GM12878 (cell line): Measurements from ENCODE around the gene DNMT3A. TPM values are rescaled to one million over a fixed set of nuclear protein-coding genes. Genes with fewer than 3 reads are reported as not detected.

ENCODE experiments used
- ATAC-seq: fragments of 200-7000 bp; cut with Tn5 transposase; 3 replicates; pipeline ENCODE4 v1.9.1; 2020; ENCODE audit warnings: mild to moderate bottlenecking, moderate library complexity
- BruUV-seq: library from RNA; stranded (reverse); fragments of 400-500 nt; replicated peaks from 2 replicates; lab custom pipeline; 2021; lab: Mats Ljungman, UMichigan
- CTCF ChIA-PET: fragments of 300-600 bp; sonication (Branson Sonifier 250); formaldehyde crosslinking; extraction: SDS; loops from one replicate; lab custom pipeline; 2021; ENCODE audit warnings: inconsistent platforms; lab: Yijun Ruan, JAX
- POLR2A ChIA-PET: fragments of 350-600 bp; formaldehyde crosslinking; extraction: SDS; loops from one replicate; lab custom pipeline; 2021; ENCODE audit warnings: inconsistent platforms; lab: Charles Lee
- RAD21 ChIA-PET: fragments of 300-600 bp; sonication (Branson Sonifier 250); formaldehyde crosslinking; loops from one replicate; lab custom pipeline; 2023; ENCODE audit warnings: antibody characterized with exemption; ENCODE audit not compliant: unreplicated experiment; lab: Charles Lee
- SMC1A ChIA-PET: fragments of 300-600 bp; sonication (Branson Sonifier 250); formaldehyde crosslinking; loops from one replicate; lab custom pipeline; 2023; ENCODE audit not compliant: unreplicated experiment, uncharacterized antibody; lab: Charles Lee
- DNase-seq: peaks from one replicate; pipeline ENCODE4 v3.0.0-alpha.2; 2011; ENCODE audit warnings: low read depth, low spot score
- FAIRE-seq: peaks from 3 replicates; lab custom pipeline; 2011; peaks lifted over from hg19 to GRCh38; lab: Jason Lieb, UNC
- H2AFZ ChIP-seq: 2 replicates; pipeline ENCODE4 v1.6.0; 2011; ENCODE audit warnings: low read depth, low read length, control low read depth; ENCODE audit not compliant: control insufficient read depth
- H3K27ac ChIP-seq: 2 replicates; pipeline ENCODE4 v1.5.1; 2011; ENCODE audit warnings: control low read depth; ENCODE audit not compliant: control insufficient read depth, insufficient read depth
- H3K27me3 ChIP-seq, 2 experiments: replicated peaks in 1 of 2; 2 replicates each; pipeline versions ENCODE4 v1.6.0 to v1.6.1; 2011; ENCODE audit warnings: low read length in 1 of 2; ENCODE audit not compliant: control insufficient read depth in 2 of 2, insufficient read depth in 2 of 2
- H3K36me3 ChIP-seq, 2 experiments: 2 replicates each; pipeline ENCODE4 v1.5.1; 2011; ENCODE audit warnings: low read length in 1 of 2; ENCODE audit not compliant: control insufficient read depth in 2 of 2, insufficient read depth in 2 of 2
- H3K4me1 ChIP-seq: 2 replicates; pipeline ENCODE4 v1.6.1; 2011; ENCODE audit warnings: mild to moderate bottlenecking, low read length, moderate library complexity, mixed read lengths; ENCODE audit not compliant: control insufficient read depth, insufficient read depth
- H3K4me2 ChIP-seq: 2 replicates; pipeline ENCODE4 v1.6.0; 2011; ENCODE audit warnings: control low read depth; ENCODE audit not compliant: control insufficient read depth, insufficient read depth
- H3K4me3 ChIP-seq: fragments of 200-600 bp; sonication (generic); 2 replicates; pipeline ENCODE4 v1.5.1; 2016
- H3K79me2 ChIP-seq: 2 replicates; pipeline ENCODE4 v1.6.0; 2011; ENCODE audit warnings: low read length; ENCODE audit not compliant: control insufficient read depth, insufficient read depth
- H3K9ac ChIP-seq: 2 replicates; pipeline ENCODE4 v1.8.0; 2011; ENCODE audit warnings: low read length, control low read depth, mixed read lengths; ENCODE audit not compliant: control insufficient read depth, insufficient read depth
- H3K9me3 ChIP-seq: replicated peaks from 3 replicates; pipeline ENCODE4 v1.5.1; 2011; ENCODE audit warnings: mild to moderate bottlenecking, low read length; ENCODE audit not compliant: control insufficient read depth, insufficient read depth
- H4K20me1 ChIP-seq: 2 replicates; pipeline ENCODE4 v1.6.0; 2011; ENCODE audit not compliant: control insufficient read depth, insufficient read depth
- ASH2L ChIP-seq: fragments of 300-600, 200-600 bp; sonication (generic); IDR thresholded peaks from 2 replicates; pipeline ENCODE4 v1.6.1; 2017; ENCODE audit warnings: low read depth, mild to moderate bottlenecking, borderline replicate concordance
- CREB1 ChIP-seq: IDR thresholded peaks from 2 replicates; pipeline ENCODE4 v1.6.1; 2012; ENCODE audit warnings: low read depth, mild to moderate bottlenecking, inconsistent platforms
- GATAD2B ChIP-seq: fragments of 450-650 bp; conservative IDR thresholded peaks from 2 replicates; pipeline ENCODE4 v1.6.1; 2017; ENCODE audit warnings: low read depth, mild to moderate bottlenecking, moderate library complexity
- HDAC2 ChIP-seq: fragments of 200-600 bp; sonication (generic); IDR thresholded peaks from 2 replicates; pipeline ENCODE4 v1.6.1; 2017
- PAX5 ChIP-seq: IDR thresholded peaks from 2 replicates; pipeline ENCODE4 v1.6.1; 2011; ENCODE audit warnings: low read depth, low read length, borderline replicate concordance
- RAD21 ChIP-seq: IDR thresholded peaks from 2 replicates; pipeline ENCODE4 v1.6.1; 2011; ENCODE audit warnings: mild to moderate bottlenecking, low read depth, low read length, moderate library complexity; ENCODE audit not compliant: insufficient read depth
- RBBP5 ChIP-seq: fragments of 200-600 bp; sonication (generic); conservative IDR thresholded peaks from 2 replicates; pipeline ENCODE4 v1.6.1; 2016
- ZNF207 ChIP-seq: fragments of 450-650 bp; IDR thresholded peaks from 2 replicates; pipeline ENCODE4 v1.6.1; 2014; ENCODE audit warnings: antibody characterized with exemption, mild to moderate bottlenecking, borderline replicate concordance
- ZNF274 ChIP-seq: IDR thresholded peaks from one replicate; pipeline ENCODE4 v1.8.0; 2011; ENCODE audit not compliant: insufficient read length, insufficient read depth
- WGBS: methylation state at CpG from one replicate; pipeline ENCODE4 v1.1.6; 2016; ENCODE audit warnings: low lambda C conversion rate; ENCODE audit not compliant: insufficient replicate concordance, insufficient coverage; ENCODE audit errors: missing lambda C conversion rate; 5-methylcytosine and 5-hydroxymethylcytosine counted together
- in situ Hi-C: fragments of 300-500 bp; cut with MboI; formaldehyde crosslinking; loops from 9 replicates; pipeline ENCODE4 v1.14.3; 2018; ENCODE audit warnings: mixed read lengths
- intact Hi-C: fragments of 100-400 bp; cut with micrococcal nuclease; formaldehyde crosslinking; loops from one replicate; pipeline ENCODE4 v1.14.2; 2022; ENCODE audit not compliant: unreplicated experiment
- polyA plus RNA-seq, 11 experiments: library from polyadenylated mRNA; depleted of rRNA in 4 of 11; unstranded in 6 of 11; stranded (reverse) in 5 of 11; fragments of >200 nt; fragmentation: Nextera tagmentation in 4 of 11; fragmentation: Illumina TruSeq in 1 of 11; extraction: Ambion mirVana in 4 of 11; extraction: Trizol in 1 of 11; gene quantifications; 1 replicate in 1 of 11; 2 replicates in 10 of 11; pipeline versions ENCODE4 v1.2.1 to v1.2.3, GENCODE V29; 2011 to 2016; ENCODE audit warnings: inconsistent platforms in 2 of 11, missing spikeins in 2 of 11, low read depth in 1 of 11
- total RNA-seq, 4 experiments: library from RNA; depleted of rRNA in 3 of 4; stranded (reverse); fragments of >200 nt in 3 of 4; fragmentation: Illumina TruSeq in 1 of 4; extraction: Trizol in 1 of 4; gene quantifications; 2 replicates each; pipeline versions ENCODE4 v1.2.1 to v1.2.3, GENCODE V29; 2013 to 2021
- TF ChIP-seq, protein P1 (sequence below): fragments of 450-650 bp; IDR thresholded peaks from 2 replicates; pipeline ENCODE4 v1.6.1; 2017; ENCODE audit warnings: mild to moderate bottlenecking, moderate library complexity
- TF ChIP-seq, protein P2 (sequence below): fragments of 150-350 bp; IDR thresholded peaks from 2 replicates; pipeline ENCODE4 v1.6.1; 2016; ENCODE audit warnings: low read depth, low read length
- TF ChIP-seq, protein P3 (sequence below): fragments of 450-650 bp; formaldehyde crosslinking; IDR thresholded peaks from 2 replicates; pipeline ENCODE4 v1.4.0; 2022; ENCODE audit warnings: mild to moderate bottlenecking, moderate library complexity

The DNMT3A gene
- total and polyA plus RNA-seq, 10 of the 15 experiments (the other 5 are each of a cell fraction or from before 2014, with no cell fraction given), result 7.4 to 51.6 (median 17.4) TPM

DNA sequence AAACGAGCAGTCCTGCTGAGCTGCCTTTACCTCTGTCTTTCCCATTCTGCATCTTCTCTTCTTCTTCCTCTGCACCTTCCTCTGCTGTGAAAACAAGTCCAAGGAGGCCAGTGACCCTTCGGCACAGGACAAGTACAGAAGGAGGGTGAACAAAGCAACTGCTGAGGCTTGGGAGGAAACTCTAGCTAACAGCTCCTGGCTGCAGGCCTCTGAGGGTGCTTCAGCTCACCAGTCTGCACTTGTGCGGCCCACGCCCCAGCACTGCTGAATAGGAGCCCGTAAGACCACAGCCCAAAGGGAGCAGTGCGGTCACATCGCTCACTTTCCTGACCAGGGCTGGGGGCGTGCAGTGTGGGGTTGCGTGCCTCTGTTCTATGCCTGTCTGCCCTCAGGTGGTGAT is 42.1 kb upstream of the DNMT3A start (continued):
- TF ChIP-seq, protein P1, sequence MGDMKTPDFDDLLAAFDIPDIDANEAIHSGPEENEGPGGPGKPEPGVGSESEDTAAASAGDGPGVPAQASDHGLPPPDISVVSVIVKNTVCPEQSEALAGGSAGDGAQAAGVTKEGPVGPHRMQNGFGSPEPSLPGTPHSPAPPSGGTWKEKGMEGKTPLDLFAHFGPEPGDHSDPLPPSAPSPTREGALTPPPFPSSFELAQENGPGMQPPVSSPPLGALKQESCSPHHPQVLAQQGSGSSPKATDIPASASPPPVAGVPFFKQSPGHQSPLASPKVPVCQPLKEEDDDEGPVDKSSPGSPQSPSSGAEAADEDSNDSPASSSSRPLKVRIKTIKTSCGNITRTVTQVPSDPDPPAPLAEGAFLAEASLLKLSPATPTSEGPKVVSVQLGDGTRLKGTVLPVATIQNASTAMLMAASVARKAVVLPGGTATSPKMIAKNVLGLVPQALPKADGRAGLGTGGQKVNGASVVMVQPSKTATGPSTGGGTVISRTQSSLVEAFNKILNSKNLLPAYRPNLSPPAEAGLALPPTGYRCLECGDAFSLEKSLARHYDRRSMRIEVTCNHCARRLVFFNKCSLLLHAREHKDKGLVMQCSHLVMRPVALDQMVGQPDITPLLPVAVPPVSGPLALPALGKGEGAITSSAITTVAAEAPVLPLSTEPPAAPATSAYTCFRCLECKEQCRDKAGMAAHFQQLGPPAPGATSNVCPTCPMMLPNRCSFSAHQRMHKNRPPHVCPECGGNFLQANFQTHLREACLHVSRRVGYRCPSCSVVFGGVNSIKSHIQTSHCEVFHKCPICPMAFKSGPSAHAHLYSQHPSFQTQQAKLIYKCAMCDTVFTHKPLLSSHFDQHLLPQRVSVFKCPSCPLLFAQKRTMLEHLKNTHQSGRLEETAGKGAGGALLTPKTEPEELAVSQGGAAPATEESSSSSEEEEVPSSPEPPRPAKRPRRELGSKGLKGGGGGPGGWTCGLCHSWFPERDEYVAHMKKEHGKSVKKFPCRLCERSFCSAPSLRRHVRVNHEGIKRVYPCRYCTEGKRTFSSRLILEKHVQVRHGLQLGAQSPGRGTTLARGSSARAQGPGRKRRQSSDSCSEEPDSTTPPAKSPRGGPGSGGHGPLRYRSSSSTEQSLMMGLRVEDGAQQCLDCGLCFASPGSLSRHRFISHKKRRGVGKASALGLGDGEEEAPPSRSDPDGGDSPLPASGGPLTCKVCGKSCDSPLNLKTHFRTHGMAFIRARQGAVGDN, result no peak
- no peak for TF ChIP-seq RAD21
- TF ChIP-seq GATAD2B, result no peak

DNA sequence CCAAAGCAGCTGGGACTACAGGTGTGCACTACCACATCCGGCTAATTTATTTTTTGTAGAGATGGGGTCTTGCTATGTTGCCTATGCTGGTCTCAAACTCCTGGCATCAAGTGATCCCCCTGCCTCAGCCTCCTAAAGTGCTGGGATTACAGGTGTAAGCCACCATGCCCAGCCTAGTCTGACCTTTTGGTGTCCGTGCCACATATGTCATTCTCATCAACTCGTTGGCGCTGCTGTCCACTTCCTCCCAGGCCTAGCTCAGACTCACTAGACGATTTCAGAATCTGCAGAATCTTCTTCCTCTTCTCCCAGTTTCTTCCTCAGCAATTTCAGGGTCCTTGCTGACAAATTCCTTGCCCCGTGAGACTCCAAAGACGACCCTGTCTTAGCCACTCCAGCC is 39.8 kb upstream of the DNMT3A start:
- no peak overlapping the region for H3K4me2 ChIP-seq
- in situ Hi-C loops, result no loop called here
- BruUV-seq, result no TSS peak
- no peak for DNase-seq
- no peaks in the 10 kb centered on the region for H4K20me1 ChIP-seq
- RAD21 ChIA-PET, result interaction anchor here (6.8 kb wide), 1 partner anchor 38 kb away, joined by 78 read pairs; no protein-coding TSS in a partner anchor
- H3K4me1 ChIP-seq, result peaks cover 35% of the 10 kb centered on the region
- intact Hi-C loops, result no loop called here
- H3K9ac ChIP-seq, result no peak overlapping the region
- H3K9me3 ChIP-seq, result no peaks in the 10 kb centered on the region; the same call in 2 of the 3 replicates
- no peaks in the 10 kb centered on the region for H3K27me3 ChIP-seq
- SMC1A ChIA-PET, result interaction anchor here (1.0 to 13.4 kb wide), 8 partner anchors 8 to 283 kb away, joined by 3 to 92 read pairs (median 4); no protein-coding TSS in a partner anchor
- H3K27ac ChIP-seq, result no peak overlapping the region
- H3K4me3 ChIP-seq, result no peak overlapping the region
- CTCF ChIA-PET, result interaction anchor here (1.0 to 8.5 kb wide), 5 partner anchors 11 to 38 kb away, joined by 3 to 126 read pairs (median 5); no protein-coding TSS in a partner anchor
- H2AFZ ChIP-seq, result no peak overlapping the region
- H3K79me2 ChIP-seq, result no peaks in the 10 kb centered on the region
- H3K36me3 ChIP-seq, result no peaks in the 10 kb centered on the region
- POLR2A ChIA-PET, result interaction anchor here (0.6 to 8.6 kb wide), 6 partner anchors 9 to 178 kb away, joined by 3 to 73 read pairs (median 6); no protein-coding TSS in a partner anchor
- no peak for ATAC-seq
- no peak for FAIRE-seq
- 93% methylated on average over 7 of the region's 7 CpGs for WGBS
- TF ChIP-seq PAX5 (no peak), ZNF207 (no peak), ZNF274 (no peak), RBBP5 (no peak), HDAC2 (no peak), ASH2L (no peak), CREB1 (no peak)
- TF ChIP-seq, protein P2, sequence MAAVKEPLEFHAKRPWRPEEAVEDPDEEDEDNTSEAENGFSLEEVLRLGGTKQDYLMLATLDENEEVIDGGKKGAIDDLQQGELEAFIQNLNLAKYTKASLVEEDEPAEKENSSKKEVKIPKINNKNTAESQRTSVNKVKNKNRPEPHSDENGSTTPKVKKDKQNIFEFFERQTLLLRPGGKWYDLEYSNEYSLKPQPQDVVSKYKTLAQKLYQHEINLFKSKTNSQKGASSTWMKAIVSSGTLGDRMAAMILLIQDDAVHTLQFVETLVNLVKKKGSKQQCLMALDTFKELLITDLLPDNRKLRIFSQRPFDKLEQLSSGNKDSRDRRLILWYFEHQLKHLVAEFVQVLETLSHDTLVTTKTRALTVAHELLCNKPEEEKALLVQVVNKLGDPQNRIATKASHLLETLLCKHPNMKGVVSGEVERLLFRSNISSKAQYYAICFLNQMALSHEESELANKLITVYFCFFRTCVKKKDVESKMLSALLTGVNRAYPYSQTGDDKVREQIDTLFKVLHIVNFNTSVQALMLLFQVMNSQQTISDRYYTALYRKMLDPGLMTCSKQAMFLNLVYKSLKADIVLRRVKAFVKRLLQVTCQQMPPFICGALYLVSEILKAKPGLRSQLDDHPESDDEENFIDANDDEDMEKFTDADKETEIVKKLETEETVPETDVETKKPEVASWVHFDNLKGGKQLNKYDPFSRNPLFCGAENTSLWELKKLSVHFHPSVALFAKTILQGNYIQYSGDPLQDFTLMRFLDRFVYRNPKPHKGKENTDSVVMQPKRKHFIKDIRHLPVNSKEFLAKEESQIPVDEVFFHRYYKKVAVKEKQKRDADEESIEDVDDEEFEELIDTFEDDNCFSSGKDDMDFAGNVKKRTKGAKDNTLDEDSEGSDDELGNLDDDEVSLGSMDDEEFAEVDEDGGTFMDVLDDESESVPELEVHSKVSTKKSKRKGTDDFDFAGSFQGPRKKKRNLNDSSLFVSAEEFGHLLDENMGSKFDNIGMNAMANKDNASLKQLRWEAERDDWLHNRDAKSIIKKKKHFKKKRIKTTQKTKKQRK, result no peak
- TF ChIP-seq, protein P3, sequence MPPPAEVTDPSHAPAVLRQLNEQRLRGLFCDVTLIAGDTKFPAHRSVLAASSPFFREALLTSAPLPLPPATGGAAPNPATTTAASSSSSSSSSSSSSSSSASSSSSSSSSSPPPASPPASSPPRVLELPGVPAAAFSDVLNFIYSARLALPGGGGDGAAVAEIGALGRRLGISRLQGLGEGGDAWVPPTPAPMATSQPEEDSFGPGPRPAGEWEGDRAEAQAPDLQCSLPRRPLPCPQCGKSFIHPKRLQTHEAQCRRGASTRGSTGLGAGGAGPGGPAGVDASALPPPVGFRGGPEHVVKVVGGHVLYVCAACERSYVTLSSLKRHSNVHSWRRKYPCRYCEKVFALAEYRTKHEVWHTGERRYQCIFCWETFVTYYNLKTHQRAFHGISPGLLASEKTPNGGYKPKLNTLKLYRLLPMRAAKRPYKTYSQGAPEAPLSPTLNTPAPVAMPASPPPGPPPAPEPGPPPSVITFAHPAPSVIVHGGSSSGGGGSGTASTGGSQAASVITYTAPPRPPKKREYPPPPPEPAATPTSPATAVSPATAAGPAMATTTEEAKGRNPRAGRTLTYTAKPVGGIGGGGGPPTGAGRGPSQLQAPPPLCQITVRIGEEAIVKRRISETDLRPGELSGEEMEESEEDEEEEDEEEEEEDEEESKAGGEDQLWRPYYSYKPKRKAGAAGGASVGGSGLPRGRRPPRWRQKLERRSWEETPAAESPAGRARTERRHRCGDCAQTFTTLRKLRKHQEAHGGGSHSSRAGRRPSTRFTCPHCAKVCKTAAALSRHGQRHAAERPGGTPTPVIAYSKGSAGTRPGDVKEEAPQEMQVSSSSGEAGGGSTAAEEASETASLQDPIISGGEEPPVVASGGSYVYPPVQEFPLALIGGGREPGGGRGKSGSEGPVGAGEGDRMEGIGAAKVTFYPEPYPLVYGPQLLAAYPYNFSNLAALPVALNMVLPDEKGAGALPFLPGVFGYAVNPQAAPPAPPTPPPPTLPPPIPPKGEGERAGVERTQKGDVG (CRISPR knock-in tag), result no peak
